ENCODE data around the gene CBLC. TPM values are rescaled to one million over a fixed set of nuclear protein-coding genes. Genes with fewer than 3 reads are reported as not detected.

CBLC gene
- total RNA-seq, 1 donor from 2014 or later = not detected

GRCh38 chr19:44799627-44800346, 22.1 kb downstream of the CBLC start:
- no peak for DNase-seq (ENCODE audit: low read depth in 2 of 2)

- peak; percentile 67 to 85 for DNase-seq (ENCODE audit: low read depth in 2 of 2)
These were observed 22.8 kb downstream of the CBLC start for GRCh38 chr19:44800461-44800860.

- DNase-seq (ENCODE audit: low read depth in 2 of 2) = no peak
These were observed 26.0 kb downstream of the CBLC start for GRCh38 chr19:44803442-44804428.

- DNase-seq (ENCODE audit: low read depth in 2 of 2) = no peak
These were observed 28.6 kb downstream of the CBLC start for GRCh38 chr19:44806291-44806690.

- DNase-seq (ENCODE audit: low read depth in 2 of 2) = no peak
These were observed 29.5 kb downstream of the CBLC start for GRCh38 chr19:44807162-44807561.

- peak; percentile 50 to 68 for DNase-seq (ENCODE audit: low read depth in 2 of 2)
These were observed 30.2 kb downstream of the CBLC start for GRCh38 chr19:44807652-44808462.

- DNase-seq (ENCODE audit: low read depth in 2 of 2) = peak; percentile 54 to 81
These were observed 31.0 kb downstream of the CBLC start, which contains the start of gene BCAM for GRCh38 chr19:44808463-44809371. Gene BCAM (plus strand): TSS chr19:44809103. CDS start chr19:44809125, 22 bp downstream.

- peak in 1 of 2 donors; percentile 29 for DNase-seq (ENCODE audit: low read depth in 2 of 2)
These were observed 32.0 kb downstream of the CBLC start for GRCh38 chr19:44809577-44810233.

GRCh38 chr19:44810234-44811121, 32.8 kb downstream of the CBLC start:
- DNase-seq (ENCODE audit: low read depth in 2 of 2) = no peak

- no peak for DNase-seq (ENCODE audit: low read depth in 2 of 2)
These were observed 33.4 kb downstream of the CBLC start for GRCh38 chr19:44811122-44811419.

- DNase-seq (ENCODE audit: low read depth in 2 of 2) = no peak
These were observed 34.5 kb downstream of the CBLC start for GRCh38 chr19:44812142-44812718.

- DNase-seq (ENCODE audit: low read depth in 2 of 2) = no peak
These were observed 35.6 kb downstream of the CBLC start for GRCh38 chr19:44813070-44813840.

GRCh38 chr19:44813841-44814470, 36.3 kb downstream of the CBLC start:
- no peak for DNase-seq (ENCODE audit: low read depth in 2 of 2)

- DNase-seq (ENCODE audit: low read depth in 2 of 2) = no peak
These were observed 36.8 kb downstream of the CBLC start for GRCh38 chr19:44814517-44814916.

- no peak for DNase-seq (ENCODE audit: low read depth in 2 of 2)
These were observed 38.6 kb downstream of the CBLC start for GRCh38 chr19:44816301-44816700.

GRCh38 chr19:44817725-44818465, 40.2 kb downstream of the CBLC start:
- no peak for DNase-seq (ENCODE audit: low read depth in 2 of 2)

Measured in lung microvascular endothelial cell (primary cell).